NT2/D1 (cell line): ENCODE measurements around the gene THAP12.
A peak's percentile ranks its signal among the peaks of the same experiment; 100 is the strongest.

Experiments
- DNase-seq: peaks from one replicate; pipeline ENCODE4 v3.0.0-alpha.2; 2011; ENCODE audit warnings: low read depth, low spot score
- H3K27me3 ChIP-seq: 2 replicates; pipeline ENCODE4 v1.6.0; 2011; ENCODE audit warnings: mild to moderate bottlenecking; ENCODE audit not compliant: insufficient read length, insufficient read depth
- H3K36me3 ChIP-seq: 2 replicates; pipeline ENCODE4 v1.6.1; 2011; ENCODE audit warnings: mild to moderate bottlenecking, low read length, mixed read lengths; ENCODE audit not compliant: insufficient read depth, insufficient read length
- H3K4me1 ChIP-seq: 2 replicates; pipeline ENCODE4 v1.5.1; 2011; ENCODE audit not compliant: insufficient read depth, insufficient read length
- H3K4me3 ChIP-seq: 2 replicates; pipeline ENCODE4 v1.5.1; 2011; ENCODE audit warnings: low read depth; ENCODE audit not compliant: insufficient read length
- H3K9ac ChIP-seq: 2 replicates; pipeline ENCODE4 v1.6.0; 2011; ENCODE audit warnings: low read depth; ENCODE audit not compliant: insufficient read length
- H3K9me3 ChIP-seq: 2 replicates; pipeline ENCODE4 v1.5.1; 2011; ENCODE audit warnings: mild to moderate bottlenecking, low read length; ENCODE audit not compliant: insufficient read depth
- SUZ12 ChIP-seq: IDR thresholded peaks from 2 replicates; pipeline ENCODE4 v1.6.1; 2011; ENCODE audit not compliant: insufficient read length, insufficient read depth; ENCODE audit errors: extremely low read depth
- YY1 ChIP-seq: IDR thresholded peaks from 2 replicates; pipeline ENCODE4 v1.6.1; 2011; ENCODE audit not compliant: insufficient read length, insufficient read depth
- ZNF274 ChIP-seq: IDR thresholded peaks from 2 replicates; pipeline ENCODE4 v1.6.1; 2011; ENCODE audit warnings: mild to moderate bottlenecking, low read depth, low read length

THAP12 gene

DNA sequence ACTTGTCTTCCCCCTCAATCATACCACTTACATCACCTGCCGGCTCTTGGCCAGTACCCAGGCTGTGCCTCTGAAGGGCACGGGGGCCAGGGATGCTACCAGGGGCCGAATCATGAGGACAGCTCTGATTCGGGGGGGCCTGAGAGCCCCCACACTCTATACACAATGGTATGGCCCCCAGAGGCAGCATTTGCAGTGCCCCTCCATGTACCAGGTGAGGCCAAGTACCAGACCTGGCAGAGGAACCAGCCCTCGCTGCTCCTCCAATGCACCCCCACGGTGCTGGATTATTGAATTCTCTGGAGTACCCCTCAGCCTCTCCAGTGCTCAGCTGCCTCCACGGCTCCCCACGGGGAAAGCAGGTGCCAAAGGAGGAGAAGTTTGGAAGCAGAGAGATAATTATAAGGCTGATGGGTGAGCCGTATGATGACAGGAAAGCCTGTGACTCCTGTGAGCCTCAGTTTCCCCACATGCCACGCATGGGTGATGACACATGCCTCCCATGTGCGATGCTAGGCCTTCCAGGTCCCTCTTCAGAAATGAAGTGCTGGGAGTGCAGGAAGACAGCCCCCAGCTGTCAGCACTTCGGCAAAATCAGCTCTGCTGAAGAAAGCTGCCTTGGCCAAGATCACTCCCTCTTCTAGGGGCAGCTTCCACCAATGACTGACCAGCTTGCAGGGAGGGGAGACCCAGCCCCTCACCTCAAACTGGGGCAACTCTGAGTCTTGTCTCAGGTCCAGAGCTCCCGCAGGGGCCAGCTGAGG lies 69.9 kb downstream of the THAP12 start:
- no peak overlapping the region for H3K9ac ChIP-seq
- DNase-seq: no peak
- H3K27me3 ChIP-seq: peaks cover 10% of the 10 kb centered on the region
- no peak overlapping the region for H3K4me3 ChIP-seq
- TF ChIP-seq SUZ12 (no peak), YY1 (no peak), ZNF274 (no peak)
- H3K9me3 ChIP-seq: no peaks in the 10 kb centered on the region
- peaks cover 3% of the 10 kb centered on the region for H3K4me1 ChIP-seq
- H3K36me3 ChIP-seq: no peaks in the 10 kb centered on the region

- H3K27me3 ChIP-seq: peaks cover 6% of the 10 kb centered on the region
- no peak overlapping the region for H3K9ac ChIP-seq
- DNase-seq: peak; percentile 55
- no peak overlapping the region for H3K4me3 ChIP-seq
- H3K4me1 ChIP-seq: no peaks in the 10 kb centered on the region
- no peak for TF ChIP-seq YY1
- no peak for TF ChIP-seq SUZ12
- TF ChIP-seq ZNF274: no peak
- H3K36me3 ChIP-seq: no peaks in the 10 kb centered on the region
- H3K9me3 ChIP-seq: no peaks in the 10 kb centered on the region
These were observed 72.8 kb downstream of the THAP12 start for GRCh38 chr11:76307978-76308747.

- H3K27me3 ChIP-seq: no peaks in the 10 kb centered on the region
- TF ChIP-seq ZNF274: no peak
- no peak for TF ChIP-seq SUZ12
- no peaks in the 10 kb centered on the region for H3K9me3 ChIP-seq
- DNase-seq: no peak
- no peak overlapping the region for H3K4me3 ChIP-seq
- no peaks in the 10 kb centered on the region for H3K36me3 ChIP-seq
- no peak overlapping the region for H3K9ac ChIP-seq
- H3K4me1 ChIP-seq: no peaks in the 10 kb centered on the region
These were observed 73.5 kb downstream of the THAP12 start for GRCh38 chr11:76307396-76307795.

DNA sequence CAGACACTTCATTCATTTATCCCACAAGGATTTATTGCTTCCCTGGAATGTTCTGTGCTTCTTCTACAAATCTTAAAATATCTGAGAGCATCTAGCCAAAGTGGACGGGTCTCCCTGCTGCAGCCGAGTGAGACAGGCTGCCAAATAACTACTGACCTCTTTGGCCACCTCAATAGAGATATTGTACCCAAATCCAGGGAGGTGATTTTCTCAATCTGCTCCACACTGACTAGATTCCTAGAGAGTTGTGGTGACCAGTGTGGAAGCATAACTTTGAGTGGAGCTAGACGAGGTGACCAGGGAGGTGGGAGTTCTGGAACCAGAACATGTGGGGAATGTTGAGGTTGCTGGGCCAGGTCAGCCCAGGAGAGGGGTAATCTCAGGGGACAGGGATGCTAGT lies 77.5 kb downstream of the THAP12 start:
- TF ChIP-seq ZNF274: no peak
- no peak for TF ChIP-seq YY1
- TF ChIP-seq SUZ12: no peak
- no peak for DNase-seq
- Histone ChIP-seq H3K9me3 (no peaks in the 10 kb centered on the region), H3K4me1 (no peaks in the 10 kb centered on the region), H3K36me3 (no peaks in the 10 kb centered on the region), H3K9ac (no peak overlapping the region), H3K4me3 (no peak overlapping the region), H3K27me3 (no peaks in the 10 kb centered on the region)

- H3K36me3 ChIP-seq: no peaks in the 10 kb centered on the region
- no peak overlapping the region for H3K4me3 ChIP-seq
- no peak overlapping the region for H3K9ac ChIP-seq
- no peak for DNase-seq
- TF ChIP-seq ZNF274: no peak
- TF ChIP-seq SUZ12: no peak
- TF ChIP-seq YY1: no peak
- H3K27me3 ChIP-seq: no peaks in the 10 kb centered on the region
- no peaks in the 10 kb centered on the region for H3K9me3 ChIP-seq
- H3K4me1 ChIP-seq: no peaks in the 10 kb centered on the region
These were observed 77.9 kb downstream of the THAP12 start for GRCh38 chr11:76302996-76303395.
